Uterus (tissue), 2 donors: ENCODE data around the gene SLC6A1.

Experiments
- CTCF ChIP-seq, 4 experiments: fragments of 200-600 bp in 2 of 4; fragments of 450-650 bp in 2 of 4; sonication (generic) in 2 of 4; IDR thresholded peaks; one replicate each; pipeline ENCODE4 v1.5.1; 2016 to 2019; ENCODE audit warnings: antibody characterized with exemption in 4 of 4, mild to moderate bottlenecking in 2 of 4, moderate library complexity in 1 of 4
- POLR2A ChIP-seq, 2 donors: fragments of 450-650 bp; IDR thresholded peaks; one replicate each; pipeline ENCODE4 v1.6.1; 2016; ENCODE audit warnings: antibody characterized with exemption in 2 of 2, mild to moderate bottlenecking in 1 of 2, moderate library complexity in 1 of 2

GRCh38 chr3:11020764-11021163 is 28.2 kb downstream of the SLC6A1 start:
- TF ChIP-seq CTCF (IDR thresholded peaks at IDR 0.05) (no peak), POLR2A (IDR thresholded peaks at IDR 0.05) (no peak)
